ENCODE data around the gene TAT. TPM values are rescaled to one million over a fixed set of nuclear protein-coding genes. Genes with fewer than 3 reads are reported as not detected.

TAT gene
- total RNA-seq, 1 experiment from 2014 or later = 0.13 TPM

GRCh38 chr16:71569621-71570020 lies 7.3 kb downstream of the TAT start:
- DNase-seq = no peak
- BruUV-seq (replicated peaks) = no TSS peak
- H3K9me3 ChIP-seq (ENCODE audit: insufficient read depth, low read depth) = no peaks in the 10 kb centered on the region
- ChIA-PET POLR2A (ENCODE audit: unreplicated experiment) (no interaction called here), CTCF (no interaction called here)
- intact Hi-C loops (cut with micrococcal nuclease; ENCODE audit: unreplicated experiment) = no loop called here
- H3K4me1 ChIP-seq (replicated peaks; ENCODE audit: insufficient read depth) = peaks cover 7% of the 10 kb centered on the region; the same call in 1 of the 2 replicates
- H3K79me2 ChIP-seq (ENCODE audit: low read depth) = no peaks in the 10 kb centered on the region
- TF ChIP-seq CTCF (conservative IDR thresholded peaks at IDR 0.05) = no peak
- TF ChIP-seq EZH2 (IDR thresholded peaks at IDR 0.05; ENCODE audit: low read depth) = no peak
- H4K20me1 ChIP-seq (ENCODE audit: insufficient read depth) = no peaks in the 10 kb centered on the region
- H3K9me2 ChIP-seq (ENCODE audit: insufficient read depth) = no peaks in the 10 kb centered on the region
- no peak overlapping the region for H3K27ac ChIP-seq
- no peaks in the 10 kb centered on the region for H3K27me3 ChIP-seq (ENCODE audit: insufficient read depth, low read depth)
- H3K36me3 ChIP-seq (ENCODE audit: low read depth) = no peaks in the 10 kb centered on the region
- peaks cover 13% of the 10 kb centered on the region for H3F3A ChIP-seq (ENCODE audit: insufficient read depth, low read depth)
- H3K4me2 ChIP-seq = no peak overlapping the region
- H3K4me3 ChIP-seq = no peak overlapping the region
- no peak overlapping the region for H2AFZ ChIP-seq

- DNase-seq = no peak
- H2AFZ ChIP-seq = no peak overlapping the region
- POLR2A ChIA-PET (ENCODE audit: unreplicated experiment) = no interaction called here
- H3F3A ChIP-seq (ENCODE audit: insufficient read depth, low read depth) = peaks cover 22% of the 10 kb centered on the region
- TF ChIP-seq EZH2 (IDR thresholded peaks at IDR 0.05; ENCODE audit: low read depth) = no peak
- TF ChIP-seq CTCF (conservative IDR thresholded peaks at IDR 0.05) = no peak
- no peaks in the 10 kb centered on the region for H3K79me2 ChIP-seq (ENCODE audit: low read depth)
- BruUV-seq (replicated peaks) = no TSS peak
- peaks cover 16% of the 10 kb centered on the region for H3K4me1 ChIP-seq (replicated peaks; ENCODE audit: insufficient read depth)
- intact Hi-C loops (cut with micrococcal nuclease; ENCODE audit: unreplicated experiment) = no loop called here
- H3K4me2 ChIP-seq = no peak overlapping the region
- no peak overlapping the region for H3K4me3 ChIP-seq
- H4K20me1 ChIP-seq (ENCODE audit: insufficient read depth) = no peaks in the 10 kb centered on the region
- CTCF ChIA-PET = no interaction called here
- no peaks in the 10 kb centered on the region for H3K9me2 ChIP-seq (ENCODE audit: insufficient read depth)
- no peaks in the 10 kb centered on the region for H3K27me3 ChIP-seq (ENCODE audit: insufficient read depth, low read depth)
- no peak overlapping the region for H3K27ac ChIP-seq
- H3K36me3 ChIP-seq (ENCODE audit: low read depth) = no peaks in the 10 kb centered on the region
- no peaks in the 10 kb centered on the region for H3K9me3 ChIP-seq (ENCODE audit: insufficient read depth, low read depth)
Observed at GRCh38 chr16:71568551-71568950, 8.3 kb downstream of the TAT start.

GRCh38 chr16:71567931-71568330 lies 9.0 kb downstream of the TAT start:
- Histone ChIP-seq H3K27ac (no peak overlapping the region), H3K4me3 (no peak overlapping the region), H3K4me1 (replicated peaks; ENCODE audit: insufficient read depth) (peaks cover 17% of the 10 kb centered on the region), H3K79me2 (ENCODE audit: low read depth) (no peaks in the 10 kb centered on the region), H3K9me2 (ENCODE audit: insufficient read depth) (no peaks in the 10 kb centered on the region), H3F3A (ENCODE audit: insufficient read depth, low read depth) (peaks cover 22% of the 10 kb centered on the region), H3K27me3 (ENCODE audit: insufficient read depth, low read depth) (no peaks in the 10 kb centered on the region), H4K20me1 (ENCODE audit: insufficient read depth) (no peaks in the 10 kb centered on the region), H3K9me3 (ENCODE audit: insufficient read depth, low read depth) (no peaks in the 10 kb centered on the region), H3K4me2 (no peak overlapping the region), H3K36me3 (ENCODE audit: low read depth) (no peaks in the 10 kb centered on the region), H2AFZ (no peak overlapping the region)
- ChIA-PET POLR2A (ENCODE audit: unreplicated experiment) (no interaction called here), CTCF (no interaction called here)
- no TSS peak for BruUV-seq (replicated peaks)
- DNase-seq = no peak
- TF ChIP-seq EZH2 (IDR thresholded peaks at IDR 0.05; ENCODE audit: low read depth) (no peak), CTCF (conservative IDR thresholded peaks at IDR 0.05) (no peak)
- intact Hi-C loops (cut with micrococcal nuclease; ENCODE audit: unreplicated experiment) = no loop called here

All from PC-9 (cell line).